HG02943 (cell line): ENCODE results near the gene TADA3.

Experiments
- ATAC-seq: cut with Tn5 transposase; IDR thresholded peaks from one replicate; pipeline ENCODE4 v1.9.1; 2021; ENCODE audit warnings: mild to moderate bottlenecking, low read depth, moderate library complexity; ENCODE audit not compliant: unreplicated experiment

The TADA3 gene

DNA sequence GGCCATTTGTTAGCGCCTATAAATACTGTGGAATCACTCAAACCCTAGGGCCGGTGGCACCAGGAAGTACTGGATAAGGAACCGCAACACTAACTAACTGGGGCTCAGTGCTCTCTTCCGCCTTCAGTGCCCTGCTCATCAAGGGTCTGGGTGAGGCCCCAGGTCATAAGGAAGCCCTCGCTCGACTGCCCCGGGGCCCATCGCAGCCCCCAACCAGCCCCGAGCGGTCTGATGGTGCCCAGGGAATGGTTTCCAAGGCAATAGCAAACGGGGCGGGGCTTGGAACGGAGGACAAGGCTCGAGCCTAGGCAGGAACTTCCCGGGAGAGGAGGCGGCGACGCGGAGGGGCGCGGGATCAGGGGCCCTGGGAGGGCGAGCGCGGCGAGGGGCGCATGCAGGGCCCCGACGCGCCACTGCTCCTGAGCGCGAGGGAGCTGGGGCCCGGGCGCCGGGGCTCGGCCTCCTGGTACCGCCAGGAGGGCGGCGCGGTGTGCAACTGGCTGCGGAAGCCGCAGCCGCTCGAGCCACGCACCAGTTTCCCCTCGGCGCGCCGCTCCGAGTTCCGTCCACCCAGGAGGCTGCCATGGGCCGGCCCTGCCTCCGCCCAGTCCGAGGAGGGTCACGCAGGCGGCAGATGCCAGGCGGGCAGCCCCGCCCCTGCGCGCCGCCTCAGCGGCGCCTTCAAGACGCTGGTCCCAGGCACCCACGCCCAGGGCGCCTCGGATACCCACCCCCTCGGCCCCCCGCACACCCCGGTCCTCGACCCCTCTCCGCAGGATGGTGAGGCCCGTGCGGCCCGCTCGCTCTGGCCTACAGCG is 17.6 kb upstream of the TADA3 start, which contains the start of gene TTLL3:
TSS of gene TTLL3 (plus strand) at position 648 of the 818 bp plus-strand sequence. CDS start 400 bp downstream, outside the sequence.
- ATAC-seq, result no peak

DNA sequence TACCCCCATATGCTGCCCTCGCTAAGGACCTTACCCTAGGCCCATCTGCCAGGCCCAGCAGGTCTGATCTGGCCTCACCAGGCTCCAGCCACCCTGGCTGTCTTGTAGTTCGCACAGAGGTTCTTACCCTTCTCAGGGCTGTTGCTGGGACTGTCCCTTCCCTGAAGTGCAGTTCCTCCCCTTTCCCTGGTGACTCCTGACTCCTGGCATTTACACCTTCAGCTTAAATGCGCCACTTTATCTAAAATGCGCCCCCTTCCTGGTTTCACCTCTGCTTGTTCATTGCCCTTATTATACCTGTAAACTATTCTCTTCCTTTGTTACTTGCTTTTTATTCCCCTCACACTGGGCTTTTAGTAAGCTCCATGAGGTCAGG is 17.0 kb upstream of the TADA3 start:
- ATAC-seq, result no peak

DNA sequence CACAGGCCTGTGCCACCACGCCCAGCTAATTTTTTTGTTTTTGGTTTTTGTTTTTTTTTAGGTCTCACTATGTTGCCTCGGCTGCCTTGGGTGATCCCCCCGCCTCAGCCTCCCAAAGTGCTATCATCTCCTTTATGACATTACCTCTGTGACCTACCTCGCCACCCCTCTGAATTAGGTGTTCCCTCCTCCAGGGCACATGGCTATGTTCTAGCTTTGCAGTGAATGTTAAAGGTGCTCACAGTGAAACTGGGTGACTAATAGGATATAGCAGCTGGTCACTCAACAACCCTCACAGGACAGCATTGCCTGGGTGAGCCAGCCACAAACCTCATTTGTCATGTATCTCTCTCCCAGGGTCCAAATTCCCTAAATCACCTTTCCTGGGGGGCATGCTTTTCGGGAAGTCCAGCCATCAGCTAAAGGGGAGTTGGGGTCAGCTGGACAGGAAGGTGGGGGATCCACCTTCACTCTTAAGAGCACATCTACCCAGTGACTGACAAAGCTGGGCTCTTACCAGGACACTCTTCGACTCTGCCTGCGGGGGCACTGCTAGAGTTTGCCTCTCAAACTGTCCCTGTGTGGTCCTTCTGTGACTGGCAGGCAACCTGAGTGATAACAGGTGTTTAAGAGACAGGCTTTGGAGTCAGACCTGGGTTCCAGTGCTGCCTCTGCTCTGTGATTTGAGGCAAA is 16.2 kb upstream of the TADA3 start:
- ATAC-seq, result no peak

DNA sequence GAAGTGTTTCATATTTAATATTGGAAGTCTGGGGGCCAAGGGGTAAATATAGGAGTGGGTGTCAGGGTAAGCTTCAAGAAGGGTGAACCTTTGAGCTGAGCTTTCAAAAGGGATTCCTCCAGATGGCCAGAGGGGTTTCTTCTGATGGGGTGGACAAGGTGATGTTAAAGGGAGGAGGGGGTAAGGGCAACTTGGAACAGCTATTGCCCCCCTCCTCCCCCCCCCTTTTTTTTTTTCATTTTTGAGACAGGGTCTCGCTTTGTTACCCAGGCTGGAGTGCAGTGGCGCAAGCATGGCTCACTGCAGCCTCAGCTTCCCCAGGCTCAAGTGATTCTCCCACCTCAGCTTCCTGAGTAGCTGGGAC is 15.7 kb upstream of the TADA3 start:
- no peak for ATAC-seq

DNA sequence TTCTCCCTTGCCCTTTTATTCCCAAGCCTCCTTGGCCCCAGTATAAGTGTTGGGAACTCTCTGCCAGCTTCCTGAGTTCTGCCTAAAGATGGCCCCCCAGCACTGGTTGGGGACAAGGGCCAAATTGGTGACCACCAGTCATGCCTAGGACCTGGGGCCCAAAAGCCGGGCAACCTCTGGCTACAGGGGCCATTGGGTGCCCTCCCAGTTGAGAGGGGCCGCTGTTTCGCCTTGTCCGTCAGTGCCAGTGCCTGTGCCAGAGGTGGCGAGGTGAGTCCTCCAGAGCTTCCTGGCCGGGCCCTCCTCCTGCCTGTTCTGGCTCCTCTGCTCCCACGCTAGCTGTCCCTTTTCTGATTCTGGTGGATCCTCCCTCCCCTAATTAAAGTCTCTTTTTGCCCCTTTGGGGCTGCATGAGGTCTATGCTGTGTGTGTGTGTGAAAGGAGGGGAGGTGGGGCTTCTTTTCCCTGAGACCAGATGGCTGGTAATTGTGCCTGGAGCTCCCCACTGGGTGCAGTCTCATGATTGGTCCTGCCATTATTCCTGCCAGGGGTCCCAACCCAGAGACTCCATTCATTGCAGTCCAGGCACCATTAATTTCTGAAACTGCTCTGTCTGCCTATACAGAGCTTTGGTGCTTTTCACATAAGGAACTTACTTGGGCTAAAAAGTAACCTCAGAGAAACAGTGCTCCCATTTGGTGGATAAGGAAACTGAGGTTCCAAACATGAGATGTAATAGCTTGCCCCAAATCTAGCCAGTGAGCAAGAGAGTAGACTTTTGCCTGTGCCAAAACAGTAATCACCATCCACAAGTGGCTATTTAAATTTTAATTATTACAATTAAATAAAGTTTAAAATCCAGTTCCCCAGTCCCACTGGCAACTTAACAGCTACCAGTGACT is 14.7 kb upstream of the TADA3 start:
- ATAC-seq, result no peak

DNA sequence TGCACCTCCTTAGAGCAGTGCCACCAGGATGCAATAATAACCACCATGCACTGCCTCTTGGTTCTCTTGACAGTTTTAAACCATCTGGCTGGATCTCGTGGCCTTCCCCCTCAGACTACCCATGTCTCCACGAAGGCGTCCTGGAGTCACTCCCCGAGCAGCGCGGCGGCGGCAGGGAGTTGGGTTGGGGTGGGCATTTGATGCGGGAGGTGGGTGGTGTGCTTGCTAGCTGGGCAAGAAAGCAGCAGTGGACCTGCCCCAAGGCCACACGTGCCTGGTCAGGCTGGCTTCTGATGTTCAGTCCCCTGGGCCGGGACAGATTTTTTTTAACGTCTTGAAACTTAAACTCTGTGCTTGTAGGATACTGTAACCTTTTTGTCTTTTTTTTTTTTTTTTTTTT is 13.9 kb upstream of the TADA3 start:
- ATAC-seq, result no peak

DNA sequence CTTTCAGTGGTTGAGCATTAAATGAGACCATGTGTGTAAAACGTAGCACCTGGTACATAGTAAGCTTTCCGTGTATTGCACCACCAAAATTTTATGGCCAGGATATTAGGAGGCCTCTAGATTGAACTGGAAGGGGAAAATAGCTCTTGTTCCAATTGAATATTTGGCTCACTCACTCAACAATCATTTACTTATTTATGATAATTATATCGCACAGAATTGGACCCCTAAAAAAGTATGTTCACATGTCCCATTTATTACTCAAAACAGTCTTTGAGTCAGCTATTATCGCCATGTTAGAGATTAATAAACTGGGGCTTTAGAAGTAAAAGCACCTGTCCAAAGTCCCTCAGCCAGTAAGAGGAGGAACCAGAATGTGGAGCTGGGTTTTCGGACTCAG is 12.7 kb upstream of the TADA3 start:
- ATAC-seq, result no peak

DNA sequence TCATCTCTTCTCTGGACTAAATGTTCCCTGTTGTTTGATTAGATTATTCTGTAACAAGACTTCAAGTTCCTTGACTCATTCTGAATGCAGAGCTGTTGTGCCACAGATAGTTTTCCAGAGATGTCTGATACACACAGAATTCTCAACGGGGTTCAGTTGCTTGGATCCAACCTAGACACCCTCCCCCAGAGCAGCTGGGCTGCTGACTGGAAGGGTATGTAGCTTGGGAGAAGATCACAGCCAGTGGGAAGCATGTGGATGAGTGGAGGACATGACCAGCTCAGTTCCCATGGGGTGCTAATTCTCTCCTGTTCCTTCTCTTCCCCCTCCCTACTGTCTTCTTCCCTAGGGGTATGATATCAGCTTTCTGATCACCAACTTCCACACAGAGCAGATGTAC is 11.2 kb upstream of the TADA3 start:
- no peak for ATAC-seq

DNA sequence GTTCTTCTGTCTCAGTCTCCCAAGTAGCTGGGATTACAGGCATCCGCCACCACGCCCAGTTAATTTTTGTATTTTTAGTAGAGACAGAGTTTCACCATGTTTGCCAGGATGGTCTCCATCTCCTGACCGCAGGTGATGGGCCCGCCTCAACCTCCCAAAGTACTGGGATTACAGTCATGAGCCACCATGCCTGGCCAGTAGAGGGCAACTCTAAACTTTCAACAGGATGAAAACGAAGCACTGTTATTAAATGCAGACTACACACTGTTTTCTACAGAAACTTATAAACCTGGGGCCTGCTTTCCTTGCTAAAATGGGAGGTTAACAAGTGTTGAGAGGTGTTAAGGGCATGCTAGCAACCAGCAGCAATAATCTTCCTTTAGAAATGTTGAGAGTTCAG is 8.3 kb upstream of the TADA3 start:
- no peak for ATAC-seq

DNA sequence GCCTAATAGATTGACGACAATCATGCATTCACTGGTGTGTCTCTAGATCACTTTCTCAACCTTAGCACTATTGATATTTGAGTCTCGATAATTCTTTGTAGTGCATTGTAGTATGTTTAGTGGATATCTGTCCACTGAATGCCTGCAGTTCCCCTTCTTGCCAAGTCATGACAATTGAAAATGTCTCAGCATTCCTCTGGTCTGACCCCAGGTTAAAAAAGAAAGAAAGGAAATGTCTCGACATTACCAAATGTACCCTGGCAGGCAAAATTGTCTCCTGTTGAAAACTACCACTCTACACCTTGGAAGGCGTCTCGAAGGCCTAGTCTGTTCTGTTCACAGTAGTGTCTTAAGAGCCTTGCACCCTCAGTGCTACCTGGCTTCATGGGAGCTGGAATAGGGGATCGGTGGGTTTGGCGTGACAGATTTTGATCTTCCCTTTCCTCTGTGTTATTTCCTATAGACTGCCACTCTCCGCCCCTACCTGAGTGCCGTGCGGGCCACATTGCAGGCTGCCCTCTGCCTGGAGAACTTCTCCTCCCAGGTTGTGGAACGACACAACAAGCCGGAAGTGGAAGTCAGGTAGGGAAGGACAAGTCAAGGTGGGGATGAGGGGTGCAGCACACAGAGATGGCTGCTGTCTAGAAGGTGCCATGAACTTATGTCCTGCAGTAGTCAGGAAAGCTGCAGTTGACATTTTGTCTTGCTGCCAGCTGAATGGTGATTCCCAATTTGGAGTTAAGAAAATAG is 5.1 kb upstream of the TADA3 start:
- ATAC-seq, result no peak

DNA sequence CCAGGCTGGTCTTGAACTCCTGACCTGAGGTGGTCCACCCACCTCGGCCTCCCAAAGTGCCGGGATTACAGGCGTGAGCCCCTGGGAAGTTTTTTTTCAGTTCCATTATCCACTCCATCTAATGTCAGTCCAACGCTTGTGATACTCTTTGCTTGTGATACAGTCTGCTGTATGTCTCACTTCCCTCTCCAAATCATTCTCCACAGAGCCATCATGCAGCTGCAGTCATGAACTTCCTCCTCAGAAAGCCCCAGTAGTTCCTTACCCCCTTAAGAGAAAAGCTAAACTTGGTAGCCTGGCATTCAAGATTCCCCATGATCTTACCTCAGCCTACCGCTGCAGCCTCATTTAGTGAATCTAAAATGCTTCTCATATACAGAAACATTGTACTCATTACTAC is 2.9 kb upstream of the TADA3 start:
- ATAC-seq, result no peak

DNA sequence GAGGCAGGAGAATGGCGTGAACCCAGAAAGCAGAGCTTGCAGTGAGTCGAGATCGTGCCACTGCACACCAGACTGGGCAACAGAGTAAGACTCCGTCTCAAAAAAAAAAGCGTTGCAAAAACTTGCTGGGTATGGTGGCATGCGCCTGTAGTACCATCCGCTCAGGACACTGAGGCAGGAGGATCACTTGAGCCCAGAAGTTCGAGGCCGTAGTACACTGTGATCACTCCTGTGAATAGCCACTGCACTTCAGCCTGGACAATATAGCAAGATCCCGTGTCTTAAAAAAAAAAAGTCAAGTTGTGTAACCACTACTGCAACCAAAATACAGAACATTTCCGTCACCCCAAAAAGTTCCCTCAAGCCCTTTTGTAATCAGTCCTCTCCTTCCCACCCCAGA is 2.1 kb upstream of the TADA3 start:
- ATAC-seq, result no peak

DNA sequence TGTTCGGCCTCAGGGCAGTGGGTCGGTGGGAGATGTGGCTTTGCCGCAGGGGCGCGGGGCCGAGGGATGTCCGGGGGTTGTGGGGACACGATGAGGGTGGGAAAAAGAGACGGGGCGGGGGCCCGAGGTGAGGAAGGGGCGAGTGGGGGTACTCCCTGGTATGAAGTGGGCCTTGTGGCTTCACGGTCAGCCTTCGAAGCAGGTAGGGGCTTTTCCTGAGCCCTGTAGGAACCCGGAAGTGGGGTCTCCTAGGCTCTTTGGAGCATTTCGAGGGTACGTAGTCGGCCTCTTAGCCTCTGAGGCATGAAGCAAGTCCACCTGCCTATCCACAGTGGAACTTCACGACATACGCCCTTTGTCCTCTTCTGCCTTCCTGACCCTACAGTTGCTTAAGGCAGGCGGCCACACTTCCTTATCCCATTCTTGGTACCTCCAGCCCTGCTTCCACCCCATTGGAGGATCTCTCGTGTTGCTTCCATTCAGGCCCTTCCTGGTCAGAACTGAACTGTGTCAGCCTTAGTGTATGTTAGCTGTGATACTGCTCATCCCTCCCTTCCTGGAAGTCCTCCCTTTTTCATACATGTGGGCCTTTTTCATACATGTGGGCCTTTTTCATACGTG is 998 bp upstream of the TADA3 start:
- no peak for ATAC-seq

DNA sequence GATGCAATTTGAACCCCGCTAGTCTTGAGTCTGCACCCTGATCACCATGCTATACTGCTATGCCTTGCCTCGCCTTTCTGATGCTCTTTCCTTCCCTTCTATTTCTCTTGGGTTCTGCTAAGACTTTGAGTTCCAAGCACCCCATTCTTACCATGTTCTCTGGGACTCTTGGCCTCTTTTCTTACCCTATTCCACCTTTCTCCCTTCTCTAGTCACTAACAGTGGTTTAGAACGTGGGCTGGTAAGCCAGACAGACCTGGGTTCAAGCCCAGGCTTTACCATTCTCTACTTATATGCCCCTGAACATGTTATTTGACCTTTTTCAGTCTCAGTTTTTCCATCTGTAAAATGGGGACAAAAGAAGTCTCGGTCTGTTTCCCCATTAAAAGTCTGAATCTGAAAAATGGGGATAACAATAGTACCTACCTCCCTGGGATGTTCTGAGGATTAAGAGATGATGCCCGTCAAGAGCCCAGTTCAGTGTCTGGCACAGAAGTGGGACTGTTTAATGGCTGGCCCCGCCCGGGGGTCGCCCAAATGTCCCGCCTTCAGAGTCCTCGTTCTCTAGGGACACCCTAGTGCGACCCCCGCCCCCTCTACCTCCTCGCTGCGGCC is 376 bp downstream of the TADA3 start:
- no peak for ATAC-seq

DNA sequence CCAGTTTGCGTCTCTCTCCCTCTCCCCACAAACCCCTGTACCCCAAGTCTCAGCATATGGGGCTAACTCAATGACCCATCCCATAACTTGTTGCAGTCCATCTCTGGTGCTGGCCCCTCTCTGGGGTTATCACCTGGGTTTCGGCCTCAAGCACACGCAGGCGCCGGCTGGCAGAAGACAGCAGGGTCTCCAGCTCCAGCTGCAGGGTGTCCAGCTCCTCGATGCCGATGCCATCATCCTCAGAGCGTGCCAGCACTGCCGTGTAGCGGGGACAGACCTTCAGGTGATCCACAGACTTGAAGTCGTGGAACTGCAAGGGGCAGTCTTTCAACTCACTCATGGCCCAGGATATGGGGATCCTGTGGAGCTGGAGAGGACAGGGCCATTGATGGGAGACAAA is 1.1 kb downstream of the TADA3 start:
- ATAC-seq, result no peak

DNA sequence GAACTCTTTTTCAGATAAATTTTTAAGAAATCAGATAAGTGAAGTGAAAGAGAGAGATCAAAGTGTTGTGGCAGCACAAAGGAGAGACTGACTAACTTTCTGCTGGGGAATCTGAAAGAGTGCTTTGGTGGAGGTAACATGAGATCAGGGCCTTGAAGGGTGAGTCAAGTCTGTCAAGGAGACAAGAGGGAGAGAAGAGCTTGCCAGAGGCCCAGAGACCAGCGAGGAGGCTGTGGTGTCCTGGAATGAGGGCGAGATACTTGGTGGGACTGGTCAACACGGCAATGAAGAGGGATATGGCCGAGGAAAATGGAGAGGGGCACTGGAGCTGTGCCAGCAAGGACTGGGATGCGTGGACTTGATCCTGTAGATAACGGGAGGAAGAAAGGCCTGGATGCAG is 4.6 kb downstream of the TADA3 start:
- ATAC-seq, result no peak

DNA sequence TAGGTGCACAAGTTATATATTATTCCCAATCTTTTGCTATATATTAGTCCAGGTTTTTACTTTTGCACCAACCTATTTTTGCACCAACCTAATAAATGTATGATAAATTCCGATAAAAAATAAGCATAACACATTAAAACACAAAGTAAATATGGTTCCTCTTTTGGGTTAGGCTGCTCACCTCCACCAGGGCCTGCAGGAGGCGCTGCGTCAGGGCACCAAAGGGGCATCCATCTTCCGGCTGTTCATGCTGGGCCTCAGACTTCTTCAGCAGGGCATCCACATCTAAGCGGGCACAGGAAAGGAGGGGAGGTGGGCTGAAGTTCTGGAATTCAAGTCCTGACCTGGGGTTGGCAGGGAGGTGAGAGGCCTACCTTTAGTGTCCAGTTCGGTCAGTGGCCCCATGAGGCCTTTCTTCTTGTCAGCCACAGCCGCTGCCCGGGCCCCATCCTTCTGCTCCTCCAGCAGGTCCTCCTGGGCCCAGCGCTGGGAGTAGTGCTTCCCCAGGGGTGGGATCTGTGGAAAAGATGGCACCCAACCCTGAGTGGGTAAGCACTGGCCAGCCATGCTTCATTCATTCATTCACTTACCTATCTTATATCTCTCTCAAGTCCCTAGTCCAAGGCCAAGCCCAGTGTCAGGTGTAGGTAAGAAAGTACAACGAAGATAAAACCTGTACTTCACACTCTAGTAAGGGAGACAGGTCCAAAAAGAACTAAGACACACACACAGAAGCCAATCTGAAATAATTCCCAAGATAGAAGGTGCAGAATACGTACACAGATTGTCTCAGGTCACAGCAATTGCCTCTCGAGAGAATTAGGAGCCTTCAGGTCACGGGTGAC is 5.2 kb downstream of the TADA3 start:
- ATAC-seq, result no peak

DNA sequence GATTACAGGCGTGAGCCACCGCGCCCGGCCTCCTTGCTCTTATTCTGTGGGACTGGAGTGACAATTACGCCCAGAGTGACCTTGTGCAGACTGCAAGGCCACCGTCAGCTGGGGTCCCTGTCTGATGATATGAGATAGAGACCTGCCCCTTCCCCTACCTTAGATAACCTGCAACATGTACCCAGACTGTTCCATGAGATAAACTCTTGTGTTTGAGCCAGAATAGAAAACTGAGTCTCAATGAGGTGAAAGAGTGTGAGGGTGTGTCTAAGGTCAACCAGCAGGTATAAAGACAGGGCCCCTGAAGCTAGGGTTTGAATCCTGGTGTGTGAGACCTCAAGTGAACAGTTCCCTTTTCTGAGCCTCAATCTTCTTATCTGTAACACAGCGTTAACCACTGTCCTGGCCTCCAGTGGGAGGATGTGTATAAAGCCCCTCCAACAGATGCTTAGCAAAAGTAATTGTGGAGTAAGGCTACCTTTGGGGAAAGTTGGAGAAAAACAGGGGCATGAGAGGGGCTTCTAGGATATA is 6.0 kb downstream of the TADA3 start:
- no peak for ATAC-seq
